HepG2 (cell line): ENCODE measurements around the gene PTGR2. TPM values are rescaled to one million over a fixed set of nuclear protein-coding genes. Genes with fewer than 3 reads are reported as not detected.

Experiments
- ARNTL ChIP-seq: sonication (generic); formaldehyde crosslinking; IDR thresholded peaks from 2 replicates; pipeline ENCODE4 v1.4.0; 2020; ENCODE audit warnings: mild to moderate bottlenecking, missing genetic modification reagents
- BRCA1 ChIP-seq: sonication (generic); formaldehyde crosslinking; IDR thresholded peaks from 2 replicates; pipeline ENCODE4 v1.4.0; 2020; ENCODE audit warnings: missing genetic modification reagents
- CENPBD1 ChIP-seq: sonication (generic); formaldehyde crosslinking; IDR thresholded peaks from 2 replicates; pipeline ENCODE4 v1.8.0; 2022; ENCODE audit warnings: missing genetic modification reagents, low read depth, mild to moderate bottlenecking, borderline replicate concordance
- EED ChIP-seq: sonication (generic); formaldehyde crosslinking; IDR thresholded peaks from 2 replicates; pipeline ENCODE4 v1.5.0; 2020; ENCODE audit warnings: mild to moderate bottlenecking, missing genetic modification reagents
- FOSL2 ChIP-seq: sonication (generic); formaldehyde crosslinking; IDR thresholded peaks from 2 replicates; pipeline ENCODE4 v1.4.0; 2020; ENCODE audit warnings: missing genetic modification reagents
- MAF1 ChIP-seq: sonication (generic); formaldehyde crosslinking; IDR thresholded peaks from 2 replicates; pipeline ENCODE4 v1.5.0; 2020; ENCODE audit warnings: missing genetic modification reagents, borderline replicate concordance
- MATR3 ChIP-seq: sonication (generic); formaldehyde crosslinking; IDR thresholded peaks from 2 replicates; pipeline ENCODE4 v1.4.0; 2020; ENCODE audit warnings: missing genetic modification reagents
- NFYB ChIP-seq: sonication (generic); formaldehyde crosslinking; IDR thresholded peaks from 2 replicates; pipeline ENCODE4 v1.4.0; 2020; ENCODE audit warnings: missing genetic modification reagents
- POLR2AphosphoS2 ChIP-seq: IDR thresholded peaks from 2 replicates; pipeline ENCODE4 v1.6.1; 2011; ENCODE audit warnings: low read depth, low read length, improper control_type of control experiment
- RELA ChIP-seq: sonication (generic); formaldehyde crosslinking; IDR thresholded peaks from 2 replicates; pipeline ENCODE4 v1.4.0; 2020; ENCODE audit warnings: missing genetic modification reagents
- SRSF4 ChIP-seq: fragments of 200-400 bp; formaldehyde crosslinking; IDR thresholded peaks from one replicate; pipeline ENCODE4 v1.6.1; 2018; ENCODE audit warnings: mild to moderate bottlenecking, low read depth, low read length, moderate library complexity; ENCODE audit not compliant: poor library complexity, severe bottlenecking
- TFE3 ChIP-seq: IDR thresholded peaks from 2 replicates; pipeline ENCODE4 v1.6.1; 2016
- ZFP62 ChIP-seq: sonication (generic); formaldehyde crosslinking; IDR thresholded peaks from 2 replicates; pipeline ENCODE4 v1.4.0; 2020; ENCODE audit warnings: missing genetic modification reagents
- ZNF407 ChIP-seq: sonication (generic); formaldehyde crosslinking; IDR thresholded peaks from one replicate; pipeline ENCODE4 v1.5.1; 2020; ENCODE audit warnings: mild to moderate bottlenecking, missing genetic modification reagents; ENCODE audit errors: not compliant biosample characterization
- ZNF430 ChIP-seq: sonication (generic); formaldehyde crosslinking; IDR thresholded peaks from 2 replicates; pipeline ENCODE4 v1.9.0; 2021; ENCODE audit warnings: mild to moderate bottlenecking, missing genetic modification reagents
- ZNF547 ChIP-seq: sonication (generic); formaldehyde crosslinking; IDR thresholded peaks from 2 replicates; pipeline ENCODE4 v1.5.1; 2020; ENCODE audit warnings: mild to moderate bottlenecking, missing genetic modification reagents
- ZNF576 ChIP-seq: sonication (generic); formaldehyde crosslinking; IDR thresholded peaks from 2 replicates; pipeline ENCODE4 v1.4.0; 2020; ENCODE audit warnings: mild to moderate bottlenecking, missing genetic modification reagents
- ZSCAN30 ChIP-seq: sonication (generic); formaldehyde crosslinking; IDR thresholded peaks from 2 replicates; pipeline ENCODE4 v1.5.0; 2020; ENCODE audit warnings: mild to moderate bottlenecking, missing genetic modification reagents
- polyA plus RNA-seq, 8 experiments: library from polyadenylated mRNA; depleted of rRNA in 3 of 8; stranded (reverse) in 7 of 8; unstranded in 1 of 8; fragments of >200 nt; fragmentation: Illumina TruSeq in 4 of 8; extraction: Trizol in 4 of 8; gene quantifications; 2 replicates each; pipeline versions ENCODE4 v1.2.1 to v1.2.3, GENCODE V29; 2011 to 2016; ENCODE audit warnings: low read depth in 4 of 8, missing spikeins in 1 of 8, mixed read lengths in 1 of 8; ENCODE audit not compliant: insufficient read depth in 1 of 8
- total RNA-seq, 5 experiments: library from RNA; depleted of rRNA; stranded (reverse); fragments of >200 nt; fragmentation: Illumina TruSeq; extraction: Trizol; gene quantifications; 2 replicates each; pipeline ENCODE4 v1.2.3, GENCODE V29; 2016; ENCODE audit warnings: low read depth in 1 of 5

PTGR2 gene
- total and polyA plus RNA-seq, 2 of the 13 experiments (the other 11 are each of a cell fraction or from before 2014, with no cell fraction given), result 3.0 to 4.3 TPM

- TF ChIP-seq TFE3 (CRISPR knock-in tag) (peak; percentile 54), BRCA1 (CRISPR knock-in tag) (peak; percentile 45; the same call in 1 of the 2 replicates), RELA (CRISPR knock-in tag) (no peak; the same call in 1 of the 2 replicates), SRSF4 (peak; percentile 31), POLR2AphosphoS2 (peak; percentile 45; the same call in 1 of the 2 replicates), ZNF430 (CRISPR knock-in tag) (peak; percentile 92; the same call in 1 of the 2 replicates), CENPBD1 (CRISPR knock-in tag) (no peak), NFYB (CRISPR knock-in tag) (peak; percentile 26; the same call in 1 of the 2 replicates), ZFP62 (CRISPR knock-in tag) (no peak), ZNF576 (no peak), ZSCAN30 (CRISPR knock-in tag) (no peak), MATR3 (CRISPR knock-in tag) (no peak), ARNTL (CRISPR knock-in tag) (peak; percentile 79), FOSL2 (peak; percentile 55), MAF1 (CRISPR knock-in tag) (no peak), ZNF547 (CRISPR knock-in tag) (peak; percentile 97), EED (CRISPR knock-in tag) (no peak), ZNF407 (CRISPR knock-in tag) (peak; percentile 84)
Observed at GRCh38 chr14:73886449-73887317, 35.1 kb downstream of the PTGR2 start, which contains the start of gene ZNF410 (continued).
